HG03432 (cell line): ENCODE results near the gene TMEM225B.
"Not testable (repeated sequence)": the region's sequence is repeated elsewhere in the genome, so short reads cannot be mapped to it uniquely, and the experiment has no call there.

ENCODE experiments used
- ATAC-seq: cut with Tn5 transposase; IDR thresholded peaks from one replicate; pipeline ENCODE4 v1.9.1; 2021; ENCODE audit warnings: mild to moderate bottlenecking, moderate library complexity; ENCODE audit not compliant: unreplicated experiment

TMEM225B gene

GRCh38 chr7:99653754-99654153 lies 55.7 kb downstream of the TMEM225B start:
- no peak for ATAC-seq

GRCh38 chr7:99654626-99655025 lies 56.6 kb downstream of the TMEM225B start:
- not testable (repeated sequence) for ATAC-seq

GRCh38 chr7:99657879-99658278 lies 59.8 kb downstream of the TMEM225B start:
- ATAC-seq, result not testable (repeated sequence)
